Suppressor macrophage treated with lipopolysaccharide for 1 hour (primary cell): ENCODE measurements around the gene SALL3.
"Not testable (repeated sequence)": the region's sequence is repeated elsewhere in the genome, so short reads cannot be mapped to it uniquely, and the experiment has no call there.

Source experiments
- DNase-seq, 3 donors: peaks; one replicate each; pipeline ENCODE4 v3.0.0-alpha.2; 2020 to 2022

SALL3 gene

DNA sequence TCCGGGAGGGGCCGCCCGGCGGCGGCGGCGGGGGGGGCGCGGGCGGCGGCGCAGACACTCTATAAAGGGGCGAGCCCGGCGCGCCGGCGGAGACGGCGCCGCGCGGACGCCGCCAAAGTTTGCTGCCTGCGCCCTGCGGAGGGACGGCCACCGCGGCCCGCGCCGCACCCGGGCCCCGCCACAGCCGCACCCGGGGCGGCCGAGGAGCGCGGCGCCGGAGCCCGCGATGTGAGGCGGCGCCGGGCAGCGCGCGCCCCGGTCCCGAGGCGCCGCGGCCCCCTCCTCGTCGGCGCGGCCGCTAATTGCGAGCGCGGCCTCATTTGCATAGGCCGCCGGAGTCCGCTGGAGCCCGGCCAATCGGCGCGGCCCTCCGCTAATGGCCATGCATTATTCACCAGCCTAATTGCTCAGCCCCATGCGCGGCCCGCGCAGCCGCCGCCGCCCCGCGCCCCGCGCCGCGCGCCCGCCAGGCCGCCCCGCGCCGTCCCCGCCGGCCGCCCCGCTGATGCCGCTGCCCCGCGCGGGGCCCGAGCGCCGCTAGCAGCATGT is at the start of gene SALL3:
TSS of gene SALL3 (plus strand) at position 89 of the 549 bp plus-strand sequence. CDS start at position 546, 457 bp downstream.
- peak in 1 of 3 donors; percentile 29 for DNase-seq

GRCh38 chr18:78932281-78932680 is 47.3 kb upstream of the SALL3 start:
- no peak for DNase-seq

DNA sequence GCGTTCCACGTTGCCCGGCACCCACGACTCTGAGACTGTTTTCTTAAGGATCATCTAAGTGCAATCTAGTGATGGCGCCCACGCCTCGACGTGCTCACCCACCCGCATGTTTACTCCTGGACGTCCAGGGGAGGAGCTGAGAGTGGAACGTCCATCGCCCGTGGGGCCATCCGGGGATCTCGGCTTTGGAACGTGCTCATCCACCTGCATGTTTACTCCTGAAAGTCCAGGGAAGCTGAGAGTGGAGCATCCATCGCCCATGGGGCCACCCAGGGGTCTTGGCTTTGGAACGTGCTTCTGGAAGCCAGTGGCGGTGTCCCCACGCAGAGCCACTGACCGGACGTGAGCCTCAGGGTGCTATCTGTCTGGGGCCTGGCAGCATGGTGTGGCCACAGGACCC is 45.6 kb upstream of the SALL3 start:
- DNase-seq, result no peak

DNA sequence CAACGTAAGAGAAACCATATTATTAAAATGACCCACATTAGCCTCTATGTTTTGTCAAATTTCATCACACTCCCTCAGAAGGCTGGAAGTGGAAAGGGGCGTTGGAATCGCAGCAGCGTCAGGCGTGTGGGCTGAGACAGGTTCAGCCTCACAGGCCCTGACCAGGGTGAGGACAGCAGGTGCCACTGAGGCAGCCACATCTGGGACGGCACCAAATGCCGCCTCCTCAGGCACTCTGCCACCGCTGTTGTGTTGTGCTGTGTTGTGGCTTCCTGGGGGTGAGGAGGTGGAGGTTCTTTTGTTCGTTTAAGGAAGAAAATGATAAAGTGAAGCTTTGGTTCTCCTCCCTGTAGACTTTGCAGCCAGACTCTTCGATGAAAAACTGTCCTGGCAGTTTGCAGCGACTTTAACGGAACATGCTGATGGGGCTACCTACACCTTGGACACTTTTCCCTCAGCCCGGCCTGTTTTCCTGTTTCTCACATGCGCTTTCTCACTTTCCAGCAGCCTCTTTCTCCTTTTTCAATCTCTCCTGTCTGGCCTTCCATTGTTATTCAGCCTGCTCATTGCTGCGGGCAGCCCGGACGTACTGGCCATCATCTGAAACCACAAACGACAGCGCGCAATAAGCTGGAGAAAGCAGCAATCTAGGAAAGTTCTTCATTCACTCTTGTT is 44.9 kb upstream of the SALL3 start:
- DNase-seq, result no peak

DNA sequence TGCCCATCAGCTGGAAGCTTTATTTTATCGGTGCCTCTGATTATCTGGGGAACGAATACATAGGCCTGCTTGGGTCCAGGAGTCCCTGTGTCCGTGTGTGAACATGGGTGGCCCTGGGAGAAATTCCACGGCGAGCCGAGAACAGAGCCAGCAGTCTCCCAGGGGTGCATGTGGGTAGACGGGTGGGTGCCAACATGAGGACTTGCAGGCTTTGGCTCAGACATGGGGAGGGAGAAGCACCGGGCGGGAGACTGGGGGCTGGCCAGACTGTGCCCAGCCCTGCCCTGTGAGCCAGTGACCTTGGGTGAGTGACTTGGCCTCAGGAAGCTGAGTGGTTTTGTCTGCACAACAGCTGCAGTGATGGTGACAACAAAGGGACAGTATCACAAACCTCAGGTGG is 44.2 kb upstream of the SALL3 start:
- no peak for DNase-seq

DNA sequence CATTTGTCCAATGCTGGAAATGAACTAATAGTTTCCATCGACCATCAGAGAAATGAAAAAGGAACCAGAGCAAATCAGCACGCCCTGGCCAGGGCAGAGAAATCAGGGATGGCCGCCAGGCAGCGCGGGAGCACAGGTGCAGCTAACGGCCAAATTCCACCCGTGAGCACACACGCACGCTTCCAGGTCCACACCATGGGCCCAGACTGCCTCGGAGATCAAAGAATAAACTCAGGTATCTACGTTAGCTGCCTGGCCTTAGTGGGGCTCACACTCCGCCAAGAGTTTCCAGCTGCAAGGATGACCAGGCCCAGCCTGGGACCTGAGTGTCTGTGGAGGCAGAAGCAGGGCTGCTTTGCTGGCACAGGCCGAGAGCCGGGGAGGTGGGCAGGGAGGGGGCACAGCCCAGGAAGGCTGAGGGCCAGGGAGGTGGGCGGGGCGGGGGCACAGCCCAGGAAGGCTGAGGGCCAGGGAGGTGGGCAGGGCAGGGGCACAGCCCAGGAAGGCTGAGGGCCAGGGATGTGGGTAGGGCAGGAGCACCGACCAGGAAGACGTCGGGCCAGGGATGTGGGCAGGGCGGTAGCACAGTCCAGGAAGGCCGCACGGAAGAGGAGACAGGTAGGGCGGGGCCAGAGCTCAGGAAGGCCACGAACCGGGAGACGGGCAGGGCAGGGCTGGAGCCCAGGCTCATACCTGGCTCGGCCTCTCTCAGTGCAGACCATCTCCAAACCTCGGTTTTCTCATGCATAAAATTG is 43.2 kb upstream of the SALL3 start:
- no peak for DNase-seq

DNA sequence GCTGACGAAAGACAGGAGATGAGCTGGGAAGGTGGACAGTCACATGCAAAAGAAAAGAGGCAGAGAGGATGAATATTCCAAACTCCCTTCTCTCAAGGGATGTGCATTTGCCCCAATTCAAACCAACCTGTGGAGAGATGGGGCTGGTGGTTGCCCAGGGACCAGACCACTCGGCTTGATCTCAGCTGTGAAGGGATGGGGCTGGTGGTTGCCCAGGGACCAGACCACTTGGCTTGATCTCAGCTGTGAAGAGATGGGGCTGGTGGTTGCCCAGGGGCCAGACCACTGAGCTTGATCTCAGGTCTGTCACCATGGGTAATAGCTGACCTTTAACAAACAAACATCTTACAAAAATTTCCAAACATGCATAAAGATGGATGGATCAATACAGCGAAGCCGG is 42.5 kb upstream of the SALL3 start:
- no peak for DNase-seq

DNA sequence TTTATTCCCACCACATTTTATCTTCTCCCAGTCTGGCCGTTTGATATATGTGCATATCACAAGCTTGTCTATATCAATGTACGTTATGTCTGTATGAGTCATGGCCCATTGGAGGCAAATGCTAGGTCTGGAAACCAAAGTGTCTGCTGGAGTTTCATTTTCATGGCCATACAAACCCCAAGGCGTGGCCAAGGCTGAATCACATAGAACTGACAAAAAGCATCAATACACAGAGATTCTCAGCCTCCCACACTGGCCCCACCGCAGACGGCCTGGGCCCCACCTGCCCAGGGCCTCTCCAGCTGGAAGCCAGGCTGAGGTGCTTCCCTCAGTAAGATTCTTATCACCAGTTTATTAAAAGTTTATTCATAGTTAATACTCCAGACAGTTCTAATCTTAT is 40.5 kb upstream of the SALL3 start:
- DNase-seq, result no peak

DNA sequence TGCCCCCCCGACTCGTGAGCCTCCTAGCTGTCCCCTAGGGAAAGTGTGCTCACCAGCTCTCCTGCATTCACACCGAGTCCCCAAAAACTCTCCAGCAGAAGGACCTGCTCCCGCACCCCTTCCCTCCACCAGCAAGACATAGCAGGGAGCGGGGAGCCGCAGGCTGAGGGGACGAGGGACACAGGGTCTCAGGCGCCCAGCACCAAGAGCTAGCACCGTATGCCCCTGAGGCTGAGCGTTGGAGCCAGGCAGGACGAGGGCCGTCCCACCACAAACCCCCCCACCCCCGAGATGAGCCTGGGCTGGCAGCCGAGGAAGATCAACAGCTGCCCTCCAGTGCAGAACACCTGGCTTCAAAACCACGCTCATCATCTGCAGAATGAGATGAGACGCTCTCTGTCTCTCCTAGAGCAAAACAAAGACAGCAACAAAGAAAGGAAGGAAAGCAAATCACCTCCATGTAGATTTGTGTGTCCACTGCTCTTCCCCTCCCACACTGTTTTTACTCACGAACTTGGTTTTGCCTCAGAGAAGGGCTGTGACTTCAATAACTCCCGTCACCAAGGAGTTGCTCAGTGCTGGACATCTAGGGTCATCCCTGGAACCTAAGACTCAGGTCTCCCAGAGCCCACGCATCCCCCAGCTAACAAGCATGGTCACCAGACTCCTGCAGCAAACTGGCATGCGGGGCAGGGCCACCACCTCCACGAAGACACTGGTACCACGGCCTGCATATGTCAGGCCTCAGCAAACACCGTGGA is 39.7 kb upstream of the SALL3 start:
- no peak for DNase-seq

DNA sequence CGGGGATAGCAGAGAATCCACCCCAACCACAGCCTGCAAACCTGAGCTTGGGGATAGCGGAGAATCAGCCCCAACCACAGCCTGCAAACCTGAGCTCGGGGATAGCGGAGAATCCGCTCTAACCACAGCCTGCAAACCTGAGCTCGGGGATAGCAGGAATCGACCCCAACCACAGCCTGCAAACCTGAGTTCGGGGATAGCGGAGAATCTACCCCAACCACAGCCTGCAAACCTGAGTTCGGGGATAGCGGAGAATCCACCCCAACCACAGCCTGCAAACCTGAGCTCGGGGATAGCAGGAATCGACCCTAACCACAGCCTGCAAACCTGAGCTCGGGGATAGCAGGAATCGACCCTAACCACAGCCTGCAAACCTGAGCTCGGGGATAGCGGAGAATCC is 37.4 kb upstream of the SALL3 start:
- DNase-seq, result not testable (repeated sequence)

GRCh38 chr18:78945628-78946027 is 34.0 kb upstream of the SALL3 start:
- DNase-seq, result no peak

GRCh38 chr18:78947291-78947690 is 32.3 kb upstream of the SALL3 start:
- no peak for DNase-seq

GRCh38 chr18:78948221-78948620 is 31.4 kb upstream of the SALL3 start:
- no peak for DNase-seq

DNA sequence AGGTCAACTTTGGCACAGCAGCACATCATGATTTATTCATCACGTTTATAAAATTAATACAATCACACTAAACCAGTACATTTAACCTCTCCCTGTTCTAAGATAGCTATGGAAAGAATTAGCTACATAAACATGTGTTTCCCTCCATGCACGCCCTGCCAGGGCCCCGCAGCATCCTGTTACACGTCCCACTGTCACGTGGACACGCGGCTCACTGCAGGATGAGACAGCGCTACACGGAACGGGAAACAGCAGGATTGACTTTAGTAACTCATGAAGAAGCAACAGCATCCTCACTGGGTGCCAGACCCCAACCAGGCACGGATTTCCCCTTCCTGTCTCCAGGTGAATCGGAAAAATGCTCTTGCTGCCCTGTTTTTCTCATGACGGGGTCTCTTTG is 30.9 kb upstream of the SALL3 start:
- no peak for DNase-seq

DNA sequence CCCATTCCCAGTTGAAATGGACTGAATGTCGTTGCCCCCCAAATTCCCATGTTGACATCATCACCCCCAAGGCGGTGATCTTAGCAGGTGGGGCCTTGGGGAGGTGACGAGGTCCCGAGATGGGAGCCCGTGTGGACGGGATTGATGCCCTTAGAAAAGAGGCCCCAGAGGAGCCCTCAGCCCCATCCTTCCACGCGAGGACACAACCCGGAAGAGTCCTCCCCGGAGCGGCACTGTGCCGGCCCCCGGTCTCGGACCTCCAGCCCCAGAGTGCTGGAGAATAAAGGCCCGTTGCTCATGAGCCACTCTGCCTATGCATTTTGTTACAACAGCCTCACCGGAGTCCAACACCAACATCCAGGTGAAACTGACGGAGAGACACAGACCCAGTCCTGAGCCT is 30.4 kb upstream of the SALL3 start:
- DNase-seq, result no peak

DNA sequence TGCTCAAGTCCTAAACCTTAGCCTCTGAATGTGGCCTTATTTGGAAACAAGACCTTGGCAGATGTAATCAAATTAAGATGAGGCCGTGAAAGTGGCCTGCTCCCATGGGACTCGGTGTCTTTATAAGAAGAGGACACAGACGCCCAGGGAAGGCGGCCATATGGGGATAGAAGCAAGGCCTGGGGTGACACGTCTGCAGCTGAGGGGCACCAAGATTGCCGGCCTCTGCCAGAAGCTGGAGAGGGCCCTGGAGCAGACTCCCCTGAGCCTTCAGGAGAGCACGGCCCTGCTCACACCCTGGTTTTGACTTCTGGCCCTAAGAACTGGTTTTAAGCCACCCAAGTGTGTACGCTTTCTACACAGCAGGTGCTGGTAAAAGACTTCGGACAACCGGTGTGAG is 29.2 kb upstream of the SALL3 start:
- DNase-seq, result no peak

DNA sequence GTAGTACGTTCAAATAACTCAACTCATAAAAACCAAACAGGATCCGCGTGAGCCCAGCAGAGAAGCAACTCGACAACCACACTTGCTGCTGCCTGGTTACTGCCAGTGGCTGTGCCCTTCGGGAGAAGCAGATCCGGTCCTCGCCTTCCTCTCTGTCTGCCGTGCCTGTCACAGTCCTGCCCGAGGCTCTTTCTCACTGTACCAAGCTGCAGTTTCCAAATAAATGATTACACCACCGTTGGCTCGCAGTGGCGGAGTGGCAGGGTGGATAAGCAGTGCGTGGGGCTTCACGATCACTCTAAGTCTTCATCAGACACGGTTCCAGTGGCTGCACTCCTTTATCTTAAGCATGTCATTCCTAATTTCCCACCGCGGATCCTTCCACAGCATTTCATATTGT is 26.1 kb upstream of the SALL3 start:
- no peak for DNase-seq

- DNase-seq, result no peak
Observed at GRCh38 chr18:78955051-78955450, 24.6 kb upstream of the SALL3 start.

- DNase-seq, result no peak
Observed at GRCh38 chr18:78957140-78957539, 22.5 kb upstream of the SALL3 start.

GRCh38 chr18:78960709-78961108 is 18.9 kb upstream of the SALL3 start:
- no peak for DNase-seq

DNA sequence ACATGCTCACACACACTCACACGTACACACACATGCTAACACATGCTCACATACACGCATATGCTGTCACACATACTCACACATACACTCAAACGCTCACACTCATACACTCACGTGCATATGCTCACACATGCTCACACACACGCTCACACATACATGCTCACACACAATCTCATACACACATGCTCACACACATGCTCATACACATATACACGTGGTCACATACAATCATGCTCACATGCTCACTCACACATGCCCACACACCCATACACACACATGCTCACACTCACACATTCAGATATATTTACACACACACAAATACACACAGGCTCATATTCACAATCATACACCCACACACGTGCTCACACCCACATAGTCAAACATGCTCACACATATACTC is 17.5 kb upstream of the SALL3 start:
- DNase-seq, result no peak

DNA sequence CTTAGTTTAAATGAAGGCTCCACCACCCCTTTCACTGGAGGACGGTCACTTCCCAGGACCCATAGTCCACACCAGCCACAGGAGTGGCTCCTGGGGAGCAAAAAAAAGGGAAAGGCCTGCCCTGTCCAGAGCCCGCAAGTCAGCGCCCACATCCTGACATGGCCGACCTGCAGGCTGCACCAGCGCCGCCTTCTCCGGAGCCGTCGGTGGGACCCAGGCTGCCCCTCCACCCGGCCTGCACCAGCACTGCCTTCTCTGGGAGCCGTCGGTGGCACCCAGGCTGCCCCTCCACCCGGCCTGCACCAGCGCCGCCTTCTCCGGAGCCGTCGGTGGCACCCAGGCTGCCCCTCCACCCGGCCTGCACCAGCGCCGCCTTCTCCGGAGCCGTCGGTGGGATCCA is 14.9 kb upstream of the SALL3 start:
- not testable (repeated sequence) for DNase-seq

GRCh38 chr18:78965260-78965659 is 14.4 kb upstream of the SALL3 start:
- no peak for DNase-seq
